Esophagus squamous epithelium (tissue), 5 donors: ENCODE data around the gene PYGB. TPM values are rescaled to one million over a fixed set of nuclear protein-coding genes. Genes with fewer than 3 reads are reported as not detected.

Experiments used
- DNase-seq: peaks from one replicate; lab custom pipeline; 2025; lab: John Stamatoyannopoulos, UW
- H3K27ac ChIP-seq, 4 donors: fragments of 200-600 bp; sonication (generic); one replicate each; pipeline ENCODE4 v1.5.1; 2016 to 2019; ENCODE audit warnings: mild to moderate bottlenecking in 1 of 4
- H3K27me3 ChIP-seq, 4 donors: fragments of 200-600 bp; sonication (generic); 1 replicate in 3 of 4; 2 replicates in 1 of 4; pipeline versions ENCODE4 v1.5.1 to v1.6.0; 2017 to 2021; ENCODE audit warnings: antibody characterized with exemption in 1 of 4
- H3K36me3 ChIP-seq, 3 donors: fragments of 200-600 bp; sonication (generic); one replicate each; pipeline ENCODE4 v1.5.1; 2016 to 2019
- H3K4me1 ChIP-seq, 3 donors: fragments of 200-600 bp; sonication (generic); one replicate each; pipeline ENCODE4 v1.5.1; 2017 to 2019
- H3K4me3 ChIP-seq, 4 donors: fragments of 200-600 bp; sonication (generic); 1 replicate in 3 of 4; 2 replicates in 1 of 4; pipeline ENCODE4 v1.5.1; 2016 to 2019; ENCODE audit warnings: mild to moderate bottlenecking in 2 of 4, moderate library complexity in 1 of 4
- H3K9me3 ChIP-seq, 3 donors: fragments of 200-600 bp; sonication (generic); one replicate each; pipeline ENCODE4 v1.5.1; 2016 to 2019
- POLR2A ChIP-seq, 4 donors: fragments of 450-650 bp; IDR thresholded peaks; one replicate each; pipeline ENCODE4 v1.6.1; 2017; ENCODE audit warnings: antibody characterized with exemption in 4 of 4, mild to moderate bottlenecking in 4 of 4, moderate library complexity in 3 of 4
- WGBS, 2 donors: methylation state at CpG; one replicate each; pipeline ENCODE4 v1.1.5; 2018; 5-methylcytosine and 5-hydroxymethylcytosine counted together
- intact Hi-C: fragments of 100-400 bp; cut with DNase I; formaldehyde crosslinking; loops from one replicate; pipeline ENCODE4 v1.15.0; 2022
- total RNA-seq, 4 donors: library from RNA; depleted of rRNA; stranded (reverse); fragments of >200 nt; gene quantifications; one replicate each; pipeline ENCODE4 v1.1.0, GENCODE V29; 2016
- TF ChIP-seq, protein P1 (sequence below), 6 experiments: fragments of 450-650 bp in 4 of 6; fragments of 200-600 bp in 2 of 6; sonication (generic) in 2 of 6; IDR thresholded peaks; one replicate each; pipeline ENCODE4 v1.5.1; 2016 to 2019; ENCODE audit warnings: antibody characterized with exemption in 6 of 6, mild to moderate bottlenecking in 4 of 6, moderate library complexity in 4 of 6
- donor health status: DM: yes; HTN: yes; CAD: no.

PYGB gene
- total RNA-seq, 4 donors from 2014 or later = 70.8 to 127 (median 95.6) TPM

DNA sequence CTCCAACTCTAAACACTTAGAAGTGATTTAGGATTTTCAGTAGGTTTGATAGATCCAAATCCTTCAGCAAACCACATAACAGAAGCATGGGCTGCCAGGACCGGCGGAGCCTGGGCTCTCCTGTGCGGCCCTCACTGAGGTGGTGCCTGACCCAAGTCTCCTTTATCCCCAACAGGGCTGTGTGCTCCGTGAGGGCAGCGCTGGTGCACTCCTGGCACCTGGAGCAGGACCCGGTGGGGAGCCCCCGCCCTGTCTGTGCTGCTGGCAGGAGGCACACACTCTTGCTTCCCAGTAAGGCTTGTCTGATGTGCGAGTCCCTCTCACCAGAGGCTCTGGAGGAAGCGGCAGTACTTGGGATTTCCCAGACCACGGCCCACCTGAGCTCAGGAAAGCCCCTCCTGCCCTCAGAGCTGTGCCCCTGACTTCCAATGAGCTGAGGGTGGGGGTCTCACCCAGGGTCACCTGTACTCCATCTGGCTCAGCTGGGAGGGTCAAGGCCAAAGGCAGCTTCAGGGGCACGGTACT, 56.2 kb downstream of the PYGB start:
- no peaks in the 10 kb centered on the region for H3K27me3 ChIP-seq
- DNase-seq = no peak
- TF ChIP-seq, protein P1, sequence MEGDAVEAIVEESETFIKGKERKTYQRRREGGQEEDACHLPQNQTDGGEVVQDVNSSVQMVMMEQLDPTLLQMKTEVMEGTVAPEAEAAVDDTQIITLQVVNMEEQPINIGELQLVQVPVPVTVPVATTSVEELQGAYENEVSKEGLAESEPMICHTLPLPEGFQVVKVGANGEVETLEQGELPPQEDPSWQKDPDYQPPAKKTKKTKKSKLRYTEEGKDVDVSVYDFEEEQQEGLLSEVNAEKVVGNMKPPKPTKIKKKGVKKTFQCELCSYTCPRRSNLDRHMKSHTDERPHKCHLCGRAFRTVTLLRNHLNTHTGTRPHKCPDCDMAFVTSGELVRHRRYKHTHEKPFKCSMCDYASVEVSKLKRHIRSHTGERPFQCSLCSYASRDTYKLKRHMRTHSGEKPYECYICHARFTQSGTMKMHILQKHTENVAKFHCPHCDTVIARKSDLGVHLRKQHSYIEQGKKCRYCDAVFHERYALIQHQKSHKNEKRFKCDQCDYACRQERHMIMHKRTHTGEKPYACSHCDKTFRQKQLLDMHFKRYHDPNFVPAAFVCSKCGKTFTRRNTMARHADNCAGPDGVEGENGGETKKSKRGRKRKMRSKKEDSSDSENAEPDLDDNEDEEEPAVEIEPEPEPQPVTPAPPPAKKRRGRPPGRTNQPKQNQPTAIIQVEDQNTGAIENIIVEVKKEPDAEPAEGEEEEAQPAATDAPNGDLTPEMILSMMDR (IDR thresholded peaks at IDR 0.05) = no peak
- no peak for TF ChIP-seq POLR2A (IDR thresholded peaks at IDR 0.05)
- peaks cover 0 to 9% (median 0%) of the 10 kb centered on the region in 3 donors for H3K4me1 ChIP-seq
- no peaks in the 10 kb centered on the region for H3K9me3 ChIP-seq
- H3K4me3 ChIP-seq = no peak overlapping the region
- intact Hi-C loops = no loop called here
- no peak overlapping the region for H3K27ac ChIP-seq
- H3K36me3 ChIP-seq = peaks cover 0 to 96% (median 0%) of the 10 kb centered on the region in 3 donors
- 89 to 94% methylated on average over 4 to 5 of the region's 11 CpGs for WGBS, 2 donors

- H3K27ac ChIP-seq = no peak overlapping the region
- TF ChIP-seq, protein P1 (IDR thresholded peaks at IDR 0.05) = no peak
- no peak for TF ChIP-seq POLR2A (IDR thresholded peaks at IDR 0.05)
- H3K4me1 ChIP-seq = peaks cover 14 to 30% (median 24%) of the 10 kb centered on the region in 3 donors
- WGBS, 2 donors = 93 to 95% methylated on average over 5 to 6 of the region's 10 CpGs
- peaks cover 0 to 72% (median 0%) of the 10 kb centered on the region in 3 donors for H3K36me3 ChIP-seq
- intact Hi-C loops = no loop called here
- no peak for DNase-seq
- H3K9me3 ChIP-seq = no peaks in the 10 kb centered on the region
- no peaks in the 10 kb centered on the region for H3K27me3 ChIP-seq
- H3K4me3 ChIP-seq = no peak overlapping the region
Measured at GRCh38 chr20:25306991-25307903, 59.4 kb downstream of the PYGB start.

DNA sequence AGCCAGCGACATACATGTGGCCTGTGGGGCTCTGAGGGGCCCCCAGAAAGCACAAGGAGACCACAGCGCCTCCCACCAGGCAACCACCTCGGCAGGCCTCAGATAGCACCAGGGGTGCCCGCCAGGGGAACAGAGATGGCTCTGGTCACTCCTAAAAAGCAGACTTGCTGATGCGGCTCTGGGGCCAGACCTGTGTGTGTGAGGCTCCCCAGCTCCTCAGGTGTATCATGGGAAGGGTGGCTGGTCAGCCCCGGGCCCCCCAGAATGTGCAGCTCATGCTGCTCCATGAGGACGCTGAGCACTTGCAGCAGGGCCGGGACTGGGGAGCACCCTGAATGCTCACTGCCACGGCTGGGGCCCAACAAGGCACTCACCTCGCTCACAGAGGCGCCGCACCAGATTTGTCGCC, 60.2 kb downstream of the PYGB start:
- Histone ChIP-seq H3K27ac (peak overlapping the region in 1 of 4 donors; percentile 79), H3K9me3 (no peaks in the 10 kb centered on the region), H3K36me3 (peaks cover 0 to 64% (median 0%) of the 10 kb centered on the region in 3 donors), H3K27me3 (no peaks in the 10 kb centered on the region), H3K4me1 (peaks cover 14 to 30% (median 24%) of the 10 kb centered on the region in 3 donors), H3K4me3 (no peak overlapping the region)
- TF ChIP-seq, protein P1 (IDR thresholded peaks at IDR 0.05) = no peak
- TF ChIP-seq POLR2A (IDR thresholded peaks at IDR 0.05) = no peak
- intact Hi-C loops = no loop called here
- 87 to 91% methylated on average over 8 to 9 of the region's 13 CpGs for WGBS, 2 donors
- DNase-seq = no peak

GRCh38 chr20:25308671-25309394, 60.9 kb downstream of the PYGB start:
- 74 to 100% methylated on average over 2 to 6 of the region's 17 CpGs for WGBS, 2 donors
- no peak for TF ChIP-seq POLR2A (IDR thresholded peaks at IDR 0.05)
- TF ChIP-seq, protein P1 (IDR thresholded peaks at IDR 0.05) = no peak
- peaks cover 0 to 60% (median 0%) of the 10 kb centered on the region in 3 donors for H3K36me3 ChIP-seq
- H3K4me1 ChIP-seq = peaks cover 14 to 30% (median 24%) of the 10 kb centered on the region in 3 donors
- no peaks in the 10 kb centered on the region for H3K27me3 ChIP-seq
- H3K27ac ChIP-seq = peak overlapping the region; percentile 70 to 92 (median 77)
- no peaks in the 10 kb centered on the region for H3K9me3 ChIP-seq
- intact Hi-C loops = no loop called here
- DNase-seq = no peak
- no peak overlapping the region for H3K4me3 ChIP-seq
